HG02588 (cell line): ENCODE results near the gene MMP7.

Experiments used
- ATAC-seq: cut with Tn5 transposase; IDR thresholded peaks from one replicate; pipeline ENCODE4 v1.9.1; 2021; ENCODE audit warnings: mild to moderate bottlenecking, moderate library complexity; ENCODE audit not compliant: unreplicated experiment

Gene MMP7

DNA sequence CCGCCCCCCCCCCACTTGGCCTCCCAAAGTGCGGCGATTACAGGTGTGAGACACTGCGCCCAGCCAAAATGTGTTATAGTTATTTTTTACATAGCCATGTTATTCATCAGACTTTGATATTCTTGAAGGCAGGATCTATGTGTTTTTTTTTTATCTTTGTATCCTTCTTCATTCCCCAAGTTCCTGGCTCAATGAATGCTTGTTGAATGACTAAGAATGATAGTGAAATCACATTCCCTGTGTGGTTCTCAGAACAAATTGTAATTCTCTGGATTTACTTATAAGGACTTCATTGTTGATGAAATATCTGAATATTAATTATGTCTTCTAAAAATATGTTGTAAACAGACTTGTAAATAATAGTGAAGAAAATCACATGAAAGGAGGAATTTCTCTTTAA, 33.5 kb downstream of the MMP7 start:
- no peak for ATAC-seq

DNA sequence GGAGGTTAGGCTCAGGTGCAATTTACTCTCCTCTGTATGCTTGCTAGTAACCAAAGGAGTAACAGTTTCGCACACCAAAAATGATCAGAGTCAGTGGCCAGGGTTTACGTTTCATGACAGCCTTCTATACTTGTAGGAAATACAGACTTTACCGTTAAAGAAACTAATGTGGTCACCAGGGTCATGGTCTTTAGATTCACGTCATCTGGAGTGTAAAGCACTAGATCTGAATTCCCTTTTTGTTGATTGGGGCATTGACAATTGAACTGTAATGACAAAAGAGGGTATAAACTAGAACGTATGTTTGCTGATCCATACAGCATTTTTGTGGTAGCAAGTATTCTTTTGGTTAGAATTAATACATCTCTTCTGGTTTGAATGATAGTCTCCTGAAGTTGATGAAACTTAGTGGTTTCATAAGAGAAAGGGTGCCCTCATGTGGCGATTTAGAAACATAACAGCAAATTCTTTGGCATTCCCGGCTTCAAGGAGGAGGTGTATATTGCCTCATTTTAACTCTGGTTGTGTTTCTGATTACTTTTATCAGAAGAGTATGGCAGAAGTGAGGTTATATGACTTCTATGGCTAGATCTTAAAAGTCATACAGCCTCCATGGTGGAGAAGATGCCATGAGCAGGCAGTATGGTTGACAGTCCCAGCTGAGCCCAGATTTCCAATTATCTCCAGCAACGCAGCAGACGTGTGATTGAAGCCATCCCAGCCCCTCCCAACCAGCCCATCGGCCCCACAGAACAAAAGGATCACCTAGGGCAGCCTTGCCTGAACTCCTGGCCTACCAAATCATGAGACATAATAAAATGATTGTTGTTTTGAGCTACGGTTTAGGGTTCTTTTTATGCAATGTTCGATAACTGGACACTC, 35.1 kb downstream of the MMP7 start:
- peak; percentile 93 for ATAC-seq

DNA sequence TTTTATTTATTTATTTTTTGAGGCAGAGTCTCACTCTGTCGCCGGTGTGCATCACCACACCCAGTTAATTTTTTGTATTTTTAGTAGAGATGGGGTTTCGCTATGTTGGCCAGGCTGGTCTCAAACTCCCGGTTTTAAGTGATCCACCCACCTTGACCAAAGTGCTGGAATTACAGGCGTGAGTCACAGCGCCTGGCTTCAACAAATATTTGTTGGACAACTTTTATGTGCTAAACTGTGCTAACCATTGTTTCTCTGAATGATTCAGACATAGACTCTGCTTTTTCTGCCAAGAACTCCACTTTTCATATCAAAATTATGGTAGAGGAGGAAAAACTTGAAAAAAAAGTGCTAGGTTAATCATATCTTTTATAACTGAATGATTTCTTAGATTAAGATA, 36.3 kb downstream of the MMP7 start:
- no peak for ATAC-seq

DNA sequence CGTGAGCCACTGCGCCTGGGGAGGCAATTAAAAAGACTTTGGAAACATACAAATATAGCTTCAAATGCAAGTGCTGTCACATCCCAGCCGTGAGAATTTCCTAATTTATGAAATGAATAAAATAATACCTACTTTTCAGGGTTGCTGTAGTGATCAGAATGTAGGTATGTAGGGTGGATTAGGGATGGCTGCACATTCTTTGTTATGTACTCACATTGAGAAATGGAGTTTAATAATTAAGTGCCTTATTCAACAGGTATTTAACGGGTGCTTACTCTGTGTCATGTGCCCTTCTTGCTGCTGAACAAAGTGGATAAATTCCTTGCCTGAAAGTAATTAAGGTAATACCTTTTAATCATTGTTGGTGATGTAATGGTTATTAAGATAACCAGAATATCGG, 37.0 kb downstream of the MMP7 start:
- no peak for ATAC-seq

DNA sequence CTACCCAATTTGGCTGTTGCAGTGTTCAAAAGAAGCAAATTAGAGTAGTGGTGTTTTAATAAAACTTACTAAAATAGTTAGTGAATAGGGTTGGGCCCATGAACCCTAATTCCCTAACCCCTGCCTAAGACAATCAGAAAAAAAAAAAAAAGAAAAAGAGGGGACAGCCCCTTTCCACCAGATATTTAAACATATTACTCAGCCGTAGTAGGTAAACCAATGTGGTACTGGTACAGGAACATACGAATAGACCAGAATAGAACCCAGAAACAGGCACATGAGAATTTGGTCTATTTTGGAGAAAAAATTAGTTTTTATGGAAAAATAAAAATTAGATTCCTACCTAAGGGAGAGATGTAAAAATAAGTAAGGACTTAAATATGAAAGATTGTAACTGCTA, 38.6 kb downstream of the MMP7 start:
- ATAC-seq = no peak

DNA sequence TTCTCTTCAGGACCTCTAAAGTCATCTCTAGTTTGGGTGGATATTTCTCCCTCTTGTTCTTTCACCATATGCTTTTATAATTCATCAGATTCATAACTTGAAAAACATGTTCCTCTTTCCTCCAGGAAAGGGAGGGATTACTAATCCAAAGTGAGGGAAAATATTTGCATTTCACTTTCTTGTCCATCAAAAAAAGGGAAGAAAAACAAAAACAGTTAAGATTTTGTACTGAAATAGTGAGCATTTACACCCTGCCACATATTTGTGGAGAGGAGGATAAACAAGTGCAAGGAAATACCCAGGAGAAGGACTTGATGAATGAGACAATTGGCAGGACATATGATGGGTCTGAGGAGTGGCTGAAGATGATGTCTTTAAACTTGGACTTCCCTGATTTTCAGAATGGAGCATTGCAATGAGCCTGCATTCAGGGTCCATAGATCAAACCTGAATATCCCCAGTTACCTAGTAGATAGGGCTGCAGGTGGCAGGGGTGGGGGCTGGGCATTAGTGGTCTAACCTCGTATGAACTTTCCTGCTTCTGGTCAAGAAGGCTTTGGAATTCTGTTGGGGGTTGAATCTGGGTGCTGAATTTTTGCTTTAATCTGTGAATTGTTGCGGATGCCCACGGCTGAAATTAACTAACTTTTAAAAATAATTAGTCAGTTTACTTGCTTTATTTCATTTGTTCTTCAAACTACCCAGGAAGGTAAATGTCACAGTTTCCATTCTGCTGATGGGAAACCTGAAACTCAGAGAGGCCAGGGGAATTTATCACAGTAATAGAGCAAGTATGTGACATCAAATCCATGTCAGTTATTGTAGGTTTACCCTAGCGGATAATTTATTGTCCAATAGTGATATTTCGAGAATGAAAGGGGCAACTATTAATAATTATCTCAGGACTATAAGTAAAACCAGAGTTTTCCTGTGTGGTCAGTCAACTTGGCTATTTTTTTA, 41.1 kb downstream of the MMP7 start:
- ATAC-seq = no peak

DNA sequence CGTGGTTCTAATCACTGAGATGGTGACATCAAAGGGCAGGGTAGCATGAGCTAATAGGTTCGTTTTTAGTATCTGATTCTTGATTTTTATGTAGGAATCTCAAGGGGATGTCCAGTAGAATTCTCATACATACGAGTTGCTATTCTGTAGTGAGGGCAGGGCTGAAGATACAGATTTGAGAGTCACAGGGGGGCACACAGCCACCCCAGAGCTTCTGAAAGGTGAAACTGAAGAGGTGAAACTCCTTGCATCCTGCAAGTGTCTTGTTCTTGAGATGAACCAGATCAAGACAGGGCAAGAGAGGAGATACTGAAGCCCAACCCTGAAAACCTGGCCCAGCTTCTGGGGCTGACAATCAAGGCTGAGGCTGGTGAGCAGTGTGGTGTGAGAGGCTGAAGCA, 42.3 kb downstream of the MMP7 start:
- peak; percentile 79 for ATAC-seq

DNA sequence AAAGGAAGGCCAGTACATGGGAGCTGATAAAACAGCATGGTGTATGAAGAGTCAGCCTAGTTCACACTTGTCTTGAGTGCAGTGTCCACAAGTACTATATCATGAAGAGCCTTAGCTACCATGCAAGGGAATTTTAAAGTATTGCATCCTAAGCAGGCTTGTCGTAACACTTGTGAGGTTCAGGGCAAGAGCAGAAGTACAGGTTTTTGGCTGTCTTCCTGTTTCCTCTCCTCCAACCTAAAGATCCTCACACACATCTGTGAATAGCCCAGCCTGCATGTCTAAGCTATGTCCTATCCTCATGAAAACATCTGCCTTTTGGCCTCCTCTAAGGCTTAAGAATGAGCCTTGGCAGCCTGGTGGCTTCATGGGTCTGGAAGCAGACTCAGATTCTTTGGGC, 43.3 kb downstream of the MMP7 start:
- ATAC-seq = no peak

DNA sequence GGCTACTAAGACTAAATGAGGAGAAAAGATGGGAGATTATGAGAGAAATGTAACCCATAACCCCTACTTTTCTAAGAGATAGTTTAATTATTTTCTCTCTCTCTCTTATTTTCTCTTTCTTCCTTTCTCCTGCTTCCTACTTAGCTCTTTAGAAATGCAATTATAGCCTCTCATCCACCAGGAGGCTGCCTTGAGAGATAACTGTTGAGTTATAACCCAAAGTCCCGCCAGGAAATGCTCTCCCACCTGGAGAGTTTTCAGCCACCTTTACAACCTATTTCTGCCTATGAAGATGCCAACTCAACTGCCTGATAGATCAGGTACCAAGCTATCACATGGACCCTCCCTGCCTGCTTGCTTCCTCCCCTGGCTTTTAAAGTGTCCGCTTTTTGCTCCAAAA, 44.0 kb downstream of the MMP7 start:
- ATAC-seq = no peak

DNA sequence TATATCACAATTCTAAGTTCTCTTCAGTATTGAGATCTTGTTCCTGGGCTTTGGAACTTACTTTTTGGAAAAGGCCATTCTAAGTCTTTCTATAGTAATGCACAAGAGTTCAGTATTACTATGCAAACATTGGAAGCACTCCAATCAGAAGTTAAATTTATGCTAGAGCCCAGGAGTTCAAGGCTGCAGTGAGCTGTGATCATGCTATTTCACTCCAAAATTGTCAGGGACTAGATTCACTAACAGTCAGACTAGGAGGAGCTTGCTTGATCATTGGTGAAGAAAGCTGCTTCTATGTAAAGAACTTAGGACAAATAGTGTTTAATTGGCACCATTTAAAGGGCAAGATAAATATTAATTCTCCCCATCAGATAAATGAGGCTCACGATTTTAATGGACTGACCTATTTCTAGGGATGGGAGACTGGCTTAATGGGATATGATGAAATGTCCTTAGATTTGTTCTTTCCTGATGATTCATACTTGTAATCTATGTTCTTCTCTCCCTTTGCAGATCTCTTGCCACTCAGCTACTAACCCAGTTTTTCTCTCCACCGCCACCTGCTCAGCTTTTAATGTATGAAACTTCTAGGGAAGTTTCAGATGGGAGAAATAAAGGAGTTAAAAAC, 45.3 kb downstream of the MMP7 start:
- no peak for ATAC-seq

DNA sequence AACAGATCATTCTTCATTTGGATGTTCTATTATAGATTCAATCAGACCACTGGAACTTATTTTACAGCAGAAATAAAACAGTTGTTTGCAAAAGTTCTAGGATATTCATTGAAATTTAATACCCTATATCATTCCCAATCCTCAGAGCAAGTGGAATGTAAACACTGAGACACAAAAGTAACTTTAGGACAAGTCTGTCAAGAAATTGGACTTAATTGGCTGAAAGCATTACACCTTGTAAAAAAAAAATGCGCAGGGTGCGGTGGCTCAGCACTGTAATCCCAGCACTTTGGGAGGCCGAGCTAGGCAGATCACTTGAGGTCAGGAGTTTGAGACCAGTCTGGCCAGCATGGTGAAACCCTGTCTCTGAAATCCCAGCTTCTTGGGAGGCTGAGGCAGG, 48.1 kb downstream of the MMP7 start:
- ATAC-seq = no peak

DNA sequence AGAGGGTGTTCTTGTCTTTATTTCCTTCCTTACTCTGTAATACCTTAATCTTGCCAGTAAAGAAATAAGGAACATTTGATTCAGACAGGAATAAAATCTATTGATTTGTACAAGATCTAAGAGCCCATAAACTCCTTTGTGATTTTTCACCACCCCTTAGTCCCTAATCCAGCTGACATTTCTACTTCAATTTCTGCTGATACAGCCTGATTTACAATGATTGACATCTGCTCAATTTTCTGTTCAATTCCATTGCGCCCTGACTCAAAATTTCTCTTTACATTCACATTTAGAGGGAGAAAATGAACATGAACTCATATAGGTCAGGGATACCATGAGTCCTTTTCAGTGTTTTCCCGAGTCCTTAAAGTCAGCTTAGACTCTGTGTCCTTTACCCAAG, 50.8 kb downstream of the MMP7 start:
- no peak for ATAC-seq

DNA sequence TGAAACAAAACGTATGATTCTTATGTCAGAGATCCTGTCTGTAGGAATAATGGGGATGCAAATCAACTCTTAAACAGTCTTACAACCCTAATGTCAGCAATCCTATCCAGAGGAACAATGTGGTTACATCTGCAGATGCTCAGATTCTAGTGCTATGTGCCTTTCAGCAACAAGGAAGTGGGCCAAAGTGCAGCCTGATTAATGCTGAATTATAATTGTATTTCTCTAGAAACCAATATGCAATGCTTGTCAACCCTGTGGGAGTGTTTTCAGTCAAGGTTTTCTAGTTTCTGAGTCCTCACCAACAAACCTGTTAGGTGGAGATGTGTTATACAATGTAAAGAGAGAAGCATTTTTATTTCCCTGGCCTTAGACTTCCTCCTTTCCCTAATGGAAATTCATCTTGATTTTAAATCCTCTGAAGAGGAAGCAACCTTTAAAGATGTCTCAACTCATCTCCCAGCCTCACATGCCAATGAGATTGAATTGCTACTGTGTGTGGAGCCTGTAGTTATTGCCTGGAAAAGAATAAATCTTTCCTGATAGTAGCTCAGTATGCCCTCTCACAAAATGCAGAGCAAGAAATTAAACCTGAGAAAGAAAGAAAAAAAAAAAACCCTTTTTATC, 51.8 kb downstream of the MMP7 start:
- no peak for ATAC-seq

DNA sequence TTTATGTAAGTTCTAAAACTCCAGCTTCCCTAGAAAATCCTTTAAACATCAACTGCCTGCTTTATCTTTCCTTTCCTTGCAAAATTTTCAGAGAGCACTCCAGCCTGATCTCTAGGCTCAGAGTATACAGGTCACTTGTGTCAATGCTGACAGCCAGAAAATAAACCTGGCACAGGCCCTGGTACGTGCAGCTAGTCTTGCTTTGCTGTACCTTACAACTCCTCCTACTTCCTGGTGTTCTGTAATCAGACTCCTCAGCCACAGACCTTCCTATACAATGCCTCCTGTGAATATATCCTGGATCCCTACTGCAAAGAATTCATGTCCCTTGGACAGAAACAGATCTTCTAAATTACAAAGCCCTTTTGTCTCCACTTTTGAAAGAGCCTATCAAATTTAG, 53.7 kb downstream of the MMP7 start:
- peak; percentile 33 for ATAC-seq

DNA sequence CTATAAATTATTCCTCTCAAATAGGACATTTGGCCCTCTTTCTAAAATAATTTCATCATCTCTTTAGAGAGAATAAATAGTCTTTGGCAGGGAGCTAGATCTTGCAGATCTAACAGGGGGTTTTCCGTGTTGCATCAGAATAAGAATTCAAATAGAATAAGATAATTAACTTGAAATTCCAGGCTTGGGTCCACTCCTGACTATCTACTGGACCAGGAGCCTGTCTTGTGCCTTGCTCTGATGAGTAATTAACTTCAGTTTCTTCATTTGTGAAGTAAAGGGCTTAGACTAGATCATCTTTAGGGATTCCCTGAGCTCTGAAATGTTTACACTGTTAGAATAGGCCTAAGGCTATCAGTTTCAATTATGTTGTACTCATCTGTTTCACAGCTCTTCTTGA, 54.5 kb downstream of the MMP7 start:
- ATAC-seq = no peak

DNA sequence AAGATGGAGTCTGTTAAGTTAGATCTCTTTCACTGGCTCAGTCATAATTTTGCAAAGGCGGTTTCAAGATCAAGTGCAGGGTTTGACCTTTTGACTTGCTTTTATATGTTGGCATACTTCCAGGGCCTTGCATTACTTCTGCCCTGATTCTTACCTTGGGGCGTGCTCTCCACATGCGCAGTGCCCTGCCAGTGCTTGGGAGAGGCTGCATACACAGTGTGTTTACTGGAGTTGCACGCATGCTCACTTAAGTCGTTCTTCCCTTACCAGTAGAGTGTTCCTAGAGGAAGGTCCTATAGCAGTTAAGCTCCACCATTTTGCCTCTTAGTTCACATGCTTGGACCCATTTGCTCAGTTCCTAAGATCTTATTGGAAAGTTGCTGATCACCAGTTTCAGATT, 57.0 kb downstream of the MMP7 start:
- ATAC-seq = no peak

DNA sequence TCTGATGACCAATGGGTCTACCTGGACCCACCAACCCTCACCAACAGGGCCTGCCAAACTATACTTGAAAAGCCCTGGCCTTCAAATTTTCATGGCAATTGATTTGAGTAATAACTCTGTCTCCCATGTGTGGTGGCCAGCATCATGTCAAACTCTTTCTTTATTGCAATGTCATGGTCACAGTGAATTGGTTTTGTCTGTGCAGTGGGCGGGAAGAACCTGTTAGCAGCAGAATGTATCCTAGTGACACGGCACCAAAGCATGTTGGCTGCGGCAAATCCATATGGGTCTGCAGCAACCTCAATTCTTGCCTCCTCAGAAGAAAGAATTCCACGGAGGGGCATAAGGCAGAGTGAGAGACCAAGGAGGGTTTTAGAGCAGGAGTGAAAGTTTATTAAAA, 58.4 kb downstream of the MMP7 start:
- ATAC-seq = no peak

DNA sequence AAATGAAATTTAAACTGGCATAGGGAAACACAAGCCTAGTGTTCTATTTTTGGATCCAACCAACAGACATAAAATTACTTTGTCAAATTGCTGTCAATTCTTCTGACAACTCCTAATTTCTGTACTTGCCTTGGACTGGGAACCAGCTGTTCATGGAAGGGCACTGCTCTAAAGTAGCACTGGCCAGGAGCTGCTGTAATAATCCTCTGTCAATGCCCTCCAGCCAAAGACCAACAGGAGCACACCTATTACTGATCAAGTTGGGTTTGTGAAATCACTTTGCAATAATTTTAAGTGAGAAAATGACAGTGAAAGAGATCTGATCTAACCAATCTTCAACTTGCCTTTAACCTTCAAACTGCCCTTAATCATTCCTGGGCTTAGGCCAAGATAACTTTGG, 59.1 kb downstream of the MMP7 start:
- ATAC-seq = no peak
